ENCODE data around the gene DAB2IP.

The DAB2IP gene

GRCh38 chr9:121674017-121674416 lies 22.6 kb downstream of the DAB2IP start:
- H3K27ac ChIP-seq, result no peak overlapping the region
- TF ChIP-seq, protein P1, sequence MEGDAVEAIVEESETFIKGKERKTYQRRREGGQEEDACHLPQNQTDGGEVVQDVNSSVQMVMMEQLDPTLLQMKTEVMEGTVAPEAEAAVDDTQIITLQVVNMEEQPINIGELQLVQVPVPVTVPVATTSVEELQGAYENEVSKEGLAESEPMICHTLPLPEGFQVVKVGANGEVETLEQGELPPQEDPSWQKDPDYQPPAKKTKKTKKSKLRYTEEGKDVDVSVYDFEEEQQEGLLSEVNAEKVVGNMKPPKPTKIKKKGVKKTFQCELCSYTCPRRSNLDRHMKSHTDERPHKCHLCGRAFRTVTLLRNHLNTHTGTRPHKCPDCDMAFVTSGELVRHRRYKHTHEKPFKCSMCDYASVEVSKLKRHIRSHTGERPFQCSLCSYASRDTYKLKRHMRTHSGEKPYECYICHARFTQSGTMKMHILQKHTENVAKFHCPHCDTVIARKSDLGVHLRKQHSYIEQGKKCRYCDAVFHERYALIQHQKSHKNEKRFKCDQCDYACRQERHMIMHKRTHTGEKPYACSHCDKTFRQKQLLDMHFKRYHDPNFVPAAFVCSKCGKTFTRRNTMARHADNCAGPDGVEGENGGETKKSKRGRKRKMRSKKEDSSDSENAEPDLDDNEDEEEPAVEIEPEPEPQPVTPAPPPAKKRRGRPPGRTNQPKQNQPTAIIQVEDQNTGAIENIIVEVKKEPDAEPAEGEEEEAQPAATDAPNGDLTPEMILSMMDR (conservative IDR thresholded peaks at IDR 0.05), result no peak
- no peak for TF ChIP-seq ZFX (IDR thresholded peaks at IDR 0.05)

- no peak for TF ChIP-seq ZFX (IDR thresholded peaks at IDR 0.05)
- TF ChIP-seq, protein P1 (conservative IDR thresholded peaks at IDR 0.05), result no peak
These were observed 23.5 kb downstream of the DAB2IP start for GRCh38 chr9:121674952-121675351.

DNA sequence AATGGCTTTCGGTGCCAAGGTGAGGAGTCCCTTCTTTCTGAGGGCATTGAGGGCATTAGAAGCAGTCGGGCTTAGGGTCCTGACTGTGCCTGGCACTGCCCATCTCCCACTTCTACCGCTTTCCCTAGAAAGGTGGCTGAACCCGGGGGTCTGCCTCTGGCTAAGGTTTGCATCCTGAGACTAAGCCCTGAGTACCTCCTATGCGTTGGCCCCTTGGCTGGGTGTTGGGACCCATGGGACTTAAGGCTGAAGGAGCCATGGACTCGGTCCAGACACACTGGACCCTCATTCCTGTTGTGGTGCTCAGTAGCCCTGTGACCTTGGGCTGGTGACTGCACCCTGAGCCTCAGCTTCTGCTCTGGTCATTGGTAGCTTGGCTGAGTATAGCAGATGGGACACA lies 23.9 kb downstream of the DAB2IP start:
- TF ChIP-seq ZFX (IDR thresholded peaks at IDR 0.05), result no peak
- TF ChIP-seq, protein P1 (conservative IDR thresholded peaks at IDR 0.05), result no peak

More at GRCh38 chr9:121674952-121675351, 23.5 kb downstream of the DAB2IP start:
- H3K27ac ChIP-seq, result no peak overlapping the region

GRCh38 chr9:121675969-121676822 lies 24.8 kb downstream of the DAB2IP start:
- TF ChIP-seq ZFX (IDR thresholded peaks at IDR 0.05), result no peak
- TF ChIP-seq, protein P1 (conservative IDR thresholded peaks at IDR 0.05), result no peak
- no peak overlapping the region for H3K27ac ChIP-seq

More for the DNA sequence above, 23.9 kb downstream of the DAB2IP start:
- no peak overlapping the region for H3K27ac ChIP-seq

GRCh38 chr9:121676926-121677325 lies 25.5 kb downstream of the DAB2IP start:
- no peak overlapping the region for H3K27ac ChIP-seq
- TF ChIP-seq, protein P1 (conservative IDR thresholded peaks at IDR 0.05), result no peak
- no peak for TF ChIP-seq ZFX (IDR thresholded peaks at IDR 0.05)

- no peak for TF ChIP-seq ZFX (IDR thresholded peaks at IDR 0.05)
- TF ChIP-seq, protein P1 (conservative IDR thresholded peaks at IDR 0.05), result no peak
- no peak overlapping the region for H3K27ac ChIP-seq
These were observed 27.1 kb downstream of the DAB2IP start for GRCh38 chr9:121678501-121679022.

DNA sequence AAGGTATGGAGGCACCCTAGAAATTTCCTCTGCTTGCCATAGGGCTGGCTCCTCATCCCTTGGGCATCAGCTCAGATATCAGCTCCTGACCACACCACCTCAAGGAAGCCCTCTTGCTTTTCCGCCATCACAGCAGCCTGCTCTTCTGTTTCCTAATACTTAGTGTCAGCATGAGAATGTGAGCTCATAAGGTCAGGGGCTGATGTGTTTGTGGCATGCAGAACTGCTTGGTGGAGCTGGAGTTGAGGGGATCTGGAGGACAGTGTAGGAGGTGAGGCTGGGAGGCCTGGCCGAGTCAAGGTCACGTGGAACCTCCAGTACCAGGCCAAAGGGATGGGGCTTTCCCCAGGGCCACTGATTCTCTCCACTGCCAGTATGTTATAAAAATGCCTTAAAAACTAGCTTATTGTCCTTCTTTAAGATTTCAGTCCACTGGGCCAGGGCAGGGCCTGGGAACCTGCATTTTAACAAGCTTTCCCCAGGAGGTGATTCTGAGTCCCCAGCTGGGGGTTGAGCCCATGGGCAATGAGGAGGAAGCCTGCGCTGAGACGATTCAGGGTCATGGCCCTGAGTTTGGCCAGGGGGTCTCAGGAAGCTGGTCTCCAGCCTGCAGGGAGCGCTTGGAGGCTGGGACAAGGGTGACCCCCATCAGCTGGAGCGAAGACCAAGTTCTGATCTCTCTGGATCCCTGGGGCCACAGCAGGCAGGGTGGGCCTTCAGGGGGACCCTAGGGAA lies 28.6 kb downstream of the DAB2IP start:
- no peak for TF ChIP-seq ZFX (IDR thresholded peaks at IDR 0.05)
- TF ChIP-seq, protein P1 (conservative IDR thresholded peaks at IDR 0.05), result no peak

More for the DNA sequence above, 28.6 kb downstream of the DAB2IP start:
- no peak overlapping the region for H3K27ac ChIP-seq
